GM19467 (cell line): ENCODE measurements around the gene SNAP91.
"Not testable (repeated sequence)": the region's sequence is repeated elsewhere in the genome, so short reads cannot be mapped to it uniquely, and the experiment has no call there.

Experiments used
- ATAC-seq: cut with Tn5 transposase; IDR thresholded peaks from one replicate; pipeline ENCODE4 v1.9.1; 2021; ENCODE audit warnings: mild to moderate bottlenecking, moderate library complexity; ENCODE audit not compliant: unreplicated experiment

The SNAP91 gene

DNA sequence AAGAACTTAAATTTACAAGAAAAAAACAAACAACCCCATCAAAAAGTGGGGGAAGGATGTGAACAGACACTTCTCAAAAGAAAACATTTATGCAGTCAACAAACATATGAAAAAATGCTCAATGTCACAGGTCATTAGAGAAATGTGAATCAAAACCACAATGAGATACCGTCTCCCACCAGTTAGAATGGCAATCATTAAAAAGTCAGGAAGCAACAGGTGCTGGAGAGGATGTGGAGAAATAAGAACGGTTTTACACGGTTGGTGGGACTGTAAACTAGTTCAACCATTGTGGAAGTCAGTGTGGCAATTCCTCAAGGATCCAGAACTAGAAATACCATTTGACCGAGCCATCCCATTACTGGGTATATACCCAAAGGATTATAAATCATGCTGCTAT is 157.2 kb downstream of the SNAP91 start:
- not testable (repeated sequence) for ATAC-seq

DNA sequence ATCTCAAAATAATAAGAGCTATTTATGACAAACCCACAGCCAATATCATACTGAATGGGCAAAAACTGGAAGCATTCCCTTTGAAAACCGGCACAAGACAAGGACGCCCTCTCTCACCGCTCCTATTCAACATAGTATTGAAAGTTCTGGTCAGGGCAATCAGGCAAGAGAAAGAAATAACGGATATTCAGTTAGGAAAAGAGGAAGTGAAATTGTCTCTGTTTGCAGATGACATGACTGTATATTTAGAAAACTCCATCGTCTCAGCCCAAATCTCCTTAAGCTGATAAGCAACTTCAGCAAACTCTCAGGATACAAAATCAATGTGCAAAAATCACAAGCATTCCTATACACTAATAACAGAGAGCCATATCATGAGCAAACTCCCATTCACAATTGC is 158.4 kb downstream of the SNAP91 start:
- not testable (repeated sequence) for ATAC-seq

DNA sequence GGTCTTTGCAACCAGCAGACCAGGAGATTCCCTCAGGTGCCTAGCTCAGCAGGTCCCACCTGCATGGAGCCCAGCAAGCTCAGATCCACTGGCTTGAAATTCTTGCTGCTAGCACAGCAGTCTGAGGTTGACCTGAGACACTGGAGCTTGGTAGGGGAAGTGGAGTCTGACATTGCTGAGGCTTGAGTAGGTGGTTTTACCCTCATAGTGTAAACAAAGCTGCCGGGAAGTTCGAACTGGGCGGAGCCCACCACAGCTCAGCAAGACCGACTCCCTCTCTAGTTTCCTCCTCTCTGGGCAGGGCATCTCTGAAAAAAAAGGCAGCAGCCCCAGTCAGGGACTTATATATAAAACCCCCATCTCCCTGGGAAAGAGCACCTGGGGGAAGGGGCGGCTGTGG is 162.3 kb downstream of the SNAP91 start:
- ATAC-seq = no peak

GRCh38 chr6:83539678-83540077 is 169.2 kb downstream of the SNAP91 start:
- no peak for ATAC-seq

GRCh38 chr6:83536647-83537589 is 172.0 kb downstream of the SNAP91 start:
- no peak for ATAC-seq

DNA sequence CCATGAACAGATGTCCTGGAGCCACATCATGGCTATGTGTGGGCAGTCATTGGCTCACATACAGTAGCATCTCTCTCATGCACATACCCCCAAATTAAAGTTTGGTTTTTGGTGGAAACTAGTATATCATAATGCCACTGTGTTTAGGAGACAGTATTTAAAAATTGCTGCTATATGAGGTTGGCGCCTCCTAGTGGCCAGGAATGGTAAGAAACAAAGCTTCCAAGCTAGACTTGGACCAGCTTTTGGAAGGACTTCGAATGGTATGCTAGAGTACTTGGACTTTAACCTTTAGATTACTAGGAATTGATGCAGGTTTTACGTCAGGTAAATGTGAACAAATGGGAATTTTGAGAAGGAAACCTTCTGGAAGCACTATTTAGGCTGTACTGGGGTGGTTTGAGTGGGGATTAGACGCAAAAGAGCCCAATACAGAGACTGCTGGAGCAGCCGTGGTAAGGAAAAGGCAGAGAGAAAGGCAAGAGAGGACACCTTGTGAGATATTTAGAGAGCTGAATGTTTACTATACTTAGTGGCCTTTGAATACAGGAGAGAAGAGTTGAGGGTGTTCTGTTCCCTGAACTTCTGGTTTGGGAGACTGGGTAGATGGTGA is 172.8 kb downstream of the SNAP91 start:
- ATAC-seq = peak; percentile 82

GRCh38 chr6:83518816-83519480 is 190.0 kb downstream of the SNAP91 start:
- ATAC-seq = no peak

GRCh38 chr6:83517500-83517899 is 191.4 kb downstream of the SNAP91 start:
- no peak for ATAC-seq

DNA sequence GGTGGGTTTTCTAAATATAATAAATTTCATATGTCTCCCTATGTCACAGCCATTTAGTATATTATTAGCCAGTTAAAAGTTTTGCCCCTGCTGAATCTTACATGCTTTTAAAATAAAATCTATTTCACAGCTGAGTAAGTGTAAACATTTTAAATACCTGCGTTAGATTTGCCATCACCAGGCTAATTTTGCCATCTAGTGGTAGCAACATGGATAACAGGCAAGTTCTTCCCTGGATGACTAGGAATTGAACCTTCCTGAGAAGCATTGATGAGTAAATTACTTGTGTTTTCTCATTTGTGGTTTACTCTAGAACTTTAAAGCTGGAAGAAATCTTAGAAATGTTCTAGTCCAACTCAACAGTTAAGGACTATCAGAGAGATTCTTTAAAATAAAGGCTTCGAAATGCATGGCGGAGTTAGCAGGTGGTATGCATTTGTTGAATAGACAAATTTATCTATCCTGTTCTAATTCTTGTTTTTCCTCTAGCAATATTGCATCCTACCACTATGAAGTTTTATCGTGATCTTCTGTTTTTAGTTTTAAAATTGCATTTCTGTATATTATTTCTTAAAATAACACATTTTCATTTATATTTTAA is 193.9 kb downstream of the SNAP91 start:
- ATAC-seq = no peak

GRCh38 chr6:83514466-83514865 is 194.4 kb downstream of the SNAP91 start:
- no peak for ATAC-seq

DNA sequence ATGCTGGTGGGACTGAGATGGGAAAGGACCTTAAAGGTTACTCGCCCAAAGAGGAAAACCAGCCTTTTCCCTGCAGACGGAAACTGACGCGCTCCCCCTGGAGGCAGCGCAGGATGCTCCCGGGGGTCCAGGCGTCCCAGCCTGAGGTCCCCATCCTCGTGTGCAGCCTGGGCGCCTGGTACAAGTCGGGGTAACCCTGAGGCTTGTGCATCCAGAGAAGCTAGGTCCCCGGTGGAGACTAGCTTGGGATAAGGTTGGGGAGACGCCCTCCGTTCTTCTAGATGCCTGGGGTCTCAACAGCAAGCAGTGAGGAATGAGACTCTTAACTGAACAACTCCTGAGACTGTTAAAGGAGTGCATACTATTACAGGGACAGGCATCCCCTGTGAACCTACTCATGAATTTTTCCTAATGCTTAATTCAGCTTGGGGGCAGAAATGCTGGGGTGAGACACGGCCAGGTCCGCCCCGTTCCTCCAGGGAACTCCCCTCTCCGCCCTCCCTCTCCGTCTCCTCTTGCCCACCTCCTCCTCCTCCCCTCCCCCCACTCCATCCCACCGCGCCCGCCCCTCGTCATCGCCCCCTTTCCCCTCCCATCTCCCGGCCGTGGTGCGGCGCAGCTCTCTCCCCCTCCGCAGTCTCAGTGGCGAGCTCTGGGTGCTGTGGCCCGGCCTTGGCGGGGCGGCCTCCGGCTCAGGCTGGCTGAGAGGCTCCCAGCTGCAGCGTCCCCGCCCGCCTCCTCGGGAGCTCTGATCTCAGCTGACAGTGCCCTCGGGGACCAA is 196.8 kb downstream of the SNAP91 start, which contains the start of gene PRSS35:
TSS of gene PRSS35 (plus strand) at position 634 of the 781 bp plus-strand sequence. CDS start 10,908 bp downstream, outside the sequence.
- ATAC-seq = no peak

- no peak for ATAC-seq
Measured at GRCh38 chr6:83511266-83511665, 197.6 kb downstream of the SNAP91 start.

DNA sequence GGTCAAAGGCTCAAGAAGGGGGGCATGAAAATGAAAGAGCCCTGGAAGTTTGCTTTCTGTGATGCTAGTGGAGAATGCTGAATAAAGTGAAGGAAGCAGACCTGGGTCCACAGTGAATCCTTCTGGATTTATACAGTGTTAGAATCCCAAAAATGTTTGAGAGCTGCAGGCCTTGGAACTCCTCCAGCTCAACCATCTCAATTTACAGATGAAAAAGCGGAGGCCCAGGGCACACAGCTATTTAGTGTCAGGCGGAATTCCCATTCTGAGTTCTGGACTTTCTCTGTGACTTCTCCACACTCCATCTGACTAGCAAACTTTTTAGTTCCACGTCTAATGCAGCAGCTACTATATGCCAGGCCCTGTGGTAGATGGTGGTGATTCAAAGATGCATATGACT is 198.1 kb downstream of the SNAP91 start:
- ATAC-seq = no peak

DNA sequence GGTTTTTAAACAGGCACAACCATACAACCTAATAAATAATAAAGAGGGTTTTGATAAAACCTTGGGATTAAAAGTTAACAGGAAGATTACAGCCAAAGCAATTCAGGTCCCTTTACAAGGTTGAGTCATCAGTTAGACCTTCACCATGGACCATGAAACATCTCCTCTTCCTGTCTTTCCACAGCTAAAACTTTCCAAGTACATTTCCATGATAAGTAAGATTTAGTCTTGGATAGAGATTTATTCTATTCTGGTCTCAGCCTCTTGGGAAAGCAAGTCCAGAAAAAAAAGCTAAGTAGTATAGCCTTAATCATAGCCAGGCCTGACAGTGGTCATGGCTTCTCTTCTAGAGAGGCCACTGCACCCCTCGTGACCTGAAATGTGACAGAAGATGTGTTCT is 199.5 kb downstream of the SNAP91 start:
- ATAC-seq = no peak

DNA sequence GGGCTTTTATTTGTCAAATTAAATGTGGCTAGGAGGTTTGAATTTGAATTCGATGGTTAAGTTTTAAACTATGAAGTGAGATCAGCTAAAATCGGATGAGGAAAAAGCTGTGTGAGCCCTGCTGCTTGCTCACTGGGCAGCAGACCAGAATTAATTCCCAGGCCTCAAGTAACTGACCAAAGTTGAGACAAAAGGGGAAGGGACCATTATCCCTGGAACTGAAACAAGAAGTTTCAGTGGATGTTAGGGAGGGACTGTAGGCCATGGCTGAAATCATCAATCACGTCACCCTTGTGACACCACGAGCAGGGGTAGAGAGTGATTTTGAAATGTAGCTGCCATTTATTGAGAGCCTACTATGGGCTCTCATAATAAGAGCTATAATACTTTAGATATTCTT is 203.5 kb downstream of the SNAP91 start:
- no peak for ATAC-seq
